Fibroblast of skin of scalp (primary cell): Measurements from ENCODE around the gene CALR.
A peak's percentile ranks its signal among the peaks of the same experiment; 100 is the strongest.

Experiments used
- DNase-seq: peaks from one replicate; pipeline ENCODE4 v3.0.0-alpha.2; 2013

The CALR gene

GRCh38 chr19:12979974-12980373 is 41.6 kb downstream of the CALR start:
- no peak for DNase-seq

- DNase-seq, result no peak
Observed at GRCh38 chr19:12982648-12983047, 44.2 kb downstream of the CALR start.

GRCh38 chr19:12983091-12983490 is 44.7 kb downstream of the CALR start:
- no peak for DNase-seq

- peak; percentile 83 for DNase-seq
Observed at GRCh38 chr19:12983542-12984142, 45.2 kb downstream of the CALR start.

- DNase-seq, result peak; percentile 26
Observed at GRCh38 chr19:12984143-12984627, 45.8 kb downstream of the CALR start.

GRCh38 chr19:12984683-12985048 is 46.3 kb downstream of the CALR start:
- no peak for DNase-seq

GRCh38 chr19:12985049-12985776 is 46.8 kb downstream of the CALR start:
- peak; percentile 53 for DNase-seq

GRCh38 chr19:12986726-12987125 is 48.3 kb downstream of the CALR start:
- DNase-seq, result no peak

- no peak for DNase-seq
Observed at GRCh38 chr19:12987190-12987589, 48.8 kb downstream of the CALR start.

- no peak for DNase-seq
Observed at GRCh38 chr19:12987781-12988180, 49.4 kb downstream of the CALR start.

- no peak for DNase-seq
Observed at GRCh38 chr19:12990431-12990830, 52.0 kb downstream of the CALR start.

- DNase-seq, result no peak
Observed at GRCh38 chr19:12990853-12991252, 52.4 kb downstream of the CALR start.

GRCh38 chr19:12991296-12991695 is 52.9 kb downstream of the CALR start:
- no peak for DNase-seq

- DNase-seq, result no peak
Observed at GRCh38 chr19:12992729-12993128, 54.3 kb downstream of the CALR start.

GRCh38 chr19:12993562-12993961 is 55.2 kb downstream of the CALR start:
- no peak for DNase-seq
